Suppressor macrophage (primary cell): Measurements from ENCODE around the gene MAP1LC3B.

ENCODE experiments used
- DNase-seq, 4 experiments: peaks; one replicate each; pipeline ENCODE4 v3.0.0-alpha.2; 2020 to 2022

The MAP1LC3B gene

DNA sequence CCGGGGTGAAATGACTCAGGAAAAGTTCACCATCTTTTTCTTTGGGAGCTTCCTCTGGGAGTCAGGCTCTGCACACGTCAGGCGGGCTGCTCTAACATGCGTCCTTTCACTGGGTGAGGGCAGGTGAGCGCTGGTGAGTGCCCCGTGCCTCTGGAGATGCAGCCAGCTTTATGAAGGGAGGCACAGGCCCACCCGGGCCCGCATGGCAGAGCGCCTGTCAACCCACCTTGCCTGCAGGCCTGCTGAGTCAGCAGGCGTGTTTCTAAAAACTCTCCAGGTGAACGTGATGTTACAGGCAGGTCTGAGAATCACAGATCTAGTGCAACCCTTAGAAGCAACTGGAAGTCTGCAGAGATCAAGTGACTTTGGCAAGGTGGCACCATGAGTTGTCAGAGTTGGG lies 18.4 kb downstream of the MAP1LC3B start:
- DNase-seq: no peak

DNA sequence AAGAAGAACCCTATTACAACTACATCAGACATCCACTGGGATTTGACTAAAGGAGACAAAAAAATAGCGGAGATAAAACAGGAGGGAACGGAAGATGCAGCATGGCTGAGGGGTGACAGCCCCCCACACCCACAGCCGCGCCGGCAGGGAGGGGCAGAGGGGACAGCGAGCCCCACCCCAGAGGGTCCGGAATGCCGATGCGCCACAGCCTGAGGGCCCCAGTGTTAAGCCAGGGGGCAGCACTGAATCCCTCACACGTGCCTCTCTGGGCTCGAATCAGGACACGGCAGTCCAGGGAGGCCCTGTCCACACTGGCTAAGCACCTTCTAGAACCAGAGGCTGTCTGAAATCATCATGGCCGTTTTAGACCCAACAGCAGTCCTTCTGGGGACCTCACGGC lies 18.8 kb downstream of the MAP1LC3B start:
- DNase-seq: no peak

DNA sequence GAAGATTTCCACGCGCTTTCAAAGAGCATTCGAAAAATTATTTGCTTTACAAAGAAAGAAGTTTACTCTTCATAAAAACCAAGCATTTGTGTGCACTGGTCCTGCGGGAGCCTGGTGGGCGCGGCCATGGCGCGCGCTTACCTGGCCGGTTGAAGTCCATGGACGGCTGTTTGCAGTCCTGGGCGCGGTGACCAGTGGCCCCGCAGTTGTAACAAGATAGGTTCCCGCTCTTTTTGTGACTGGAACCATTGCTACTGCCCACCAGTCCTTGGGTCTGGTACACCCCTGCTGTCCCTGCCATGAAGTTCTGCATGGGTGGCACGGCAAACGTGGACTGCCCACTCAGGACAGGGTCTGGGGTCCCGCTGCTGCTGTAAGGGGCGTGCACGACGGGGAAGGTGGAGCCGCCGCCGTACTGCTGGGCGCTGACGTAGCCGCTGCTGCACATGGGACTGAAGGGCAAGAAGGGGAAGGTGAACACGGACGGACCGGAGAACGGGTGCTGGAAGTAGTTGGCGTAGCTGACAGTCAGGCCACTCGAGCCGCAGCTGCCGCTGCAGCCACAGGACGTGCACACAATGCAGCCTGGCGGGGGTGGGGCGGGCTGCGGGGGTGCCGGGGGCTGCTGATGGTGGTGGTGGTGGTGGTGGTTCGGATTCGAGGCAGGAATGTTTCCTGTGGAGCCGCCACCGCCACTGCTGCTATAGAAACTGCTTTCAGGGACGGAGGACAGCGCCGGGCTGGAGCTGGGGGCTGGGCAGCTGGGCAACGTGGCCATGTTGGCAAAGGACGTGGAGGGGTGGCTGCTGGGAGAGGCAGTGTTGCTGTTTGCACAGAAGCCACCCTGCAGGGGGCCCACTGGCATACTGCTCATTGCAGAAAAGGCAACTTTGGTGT lies 19.5 kb downstream of the MAP1LC3B start:
- no peak for DNase-seq

DNA sequence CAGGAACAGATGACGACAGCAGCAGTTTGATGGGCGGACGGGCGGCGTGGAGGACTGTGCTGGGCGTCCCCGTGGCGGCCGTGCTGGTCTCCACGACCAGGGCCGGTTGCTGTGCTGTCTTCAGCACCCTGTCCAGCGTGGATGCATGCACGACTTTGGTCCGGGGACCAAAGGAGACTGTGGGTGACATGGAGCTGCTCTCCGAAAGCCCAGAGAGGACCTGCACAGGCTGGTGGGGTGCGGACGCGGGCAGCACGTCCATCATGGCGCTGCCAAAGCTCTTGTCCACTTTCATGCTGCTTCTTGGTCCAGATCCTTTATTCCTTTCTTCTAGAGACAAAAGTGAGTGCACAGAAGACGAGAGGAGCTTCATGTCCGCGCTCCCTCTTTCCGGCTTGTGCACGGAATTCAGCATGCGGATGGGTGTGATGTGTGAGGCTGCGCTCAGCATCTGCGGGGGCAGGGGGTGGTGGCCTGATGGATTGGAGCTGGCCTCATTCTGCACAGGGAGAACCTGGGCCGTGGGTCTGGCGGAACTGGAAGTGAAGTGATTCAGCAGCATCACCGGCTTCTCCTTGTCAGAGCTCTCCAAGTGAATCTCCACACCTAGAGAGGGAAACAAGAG lies 20.3 kb downstream of the MAP1LC3B start:
- no peak for DNase-seq

DNA sequence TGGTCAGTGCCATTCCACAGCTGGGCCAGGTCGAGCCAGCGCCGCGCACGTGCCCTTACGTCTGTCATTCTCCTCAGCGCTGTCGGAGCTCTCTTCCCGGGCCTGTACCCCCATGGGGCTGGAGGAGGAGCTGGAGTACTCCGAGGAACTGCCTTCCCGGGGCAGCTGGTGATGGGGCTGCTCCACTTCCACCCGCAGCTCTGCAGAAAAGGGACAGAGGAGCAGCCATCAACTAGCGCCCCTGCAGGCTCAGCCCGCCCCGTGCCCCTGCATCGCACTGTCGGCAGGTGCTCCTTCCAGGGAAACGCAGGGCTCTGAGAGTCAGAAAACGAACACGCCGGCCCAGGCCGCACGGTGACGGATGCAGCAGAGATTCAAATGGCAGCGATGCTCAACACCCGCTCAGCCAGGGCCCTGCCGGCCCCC lies 20.9 kb downstream of the MAP1LC3B start:
- DNase-seq: no peak

DNA sequence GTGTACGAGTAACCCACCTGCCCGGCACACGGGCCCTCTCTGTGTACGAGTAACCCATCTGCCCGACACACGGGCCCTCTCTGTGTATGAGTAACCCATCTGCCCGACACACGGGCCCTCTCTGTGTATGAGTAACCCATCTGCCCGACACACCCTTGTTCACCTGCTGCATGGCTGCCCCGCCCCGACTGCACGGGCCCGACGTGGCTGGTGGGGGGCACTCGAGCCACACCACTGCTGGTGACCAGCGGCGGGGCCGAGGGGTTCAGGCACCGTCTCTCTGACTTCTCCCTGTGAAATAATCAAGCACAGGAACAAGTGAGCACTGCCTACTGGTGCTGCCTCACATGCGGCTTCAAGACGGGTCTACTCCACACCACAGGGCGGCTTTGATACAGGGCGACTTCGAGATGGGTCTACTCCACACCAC lies 22.1 kb downstream of the MAP1LC3B start:
- no peak for DNase-seq

DNA sequence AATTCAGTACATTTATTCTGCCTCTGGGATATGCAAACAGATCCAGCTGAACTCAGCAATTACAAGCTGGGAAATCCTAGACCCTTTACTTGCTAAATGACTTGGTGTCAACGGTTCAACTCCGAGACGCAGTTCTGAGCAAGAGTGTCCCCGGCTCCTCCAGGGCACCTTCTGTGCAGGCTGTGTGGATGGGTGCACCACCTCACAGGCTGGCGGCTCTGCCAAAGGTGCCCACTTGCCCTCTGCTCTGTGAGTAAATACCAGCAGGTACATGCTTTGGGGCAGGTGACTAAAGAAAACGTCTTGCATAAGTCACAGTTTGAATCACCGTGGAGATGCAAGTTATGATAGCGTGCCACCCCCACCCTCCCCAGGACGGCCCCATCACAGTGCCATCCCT lies 23.3 kb downstream of the MAP1LC3B start:
- DNase-seq: no peak

DNA sequence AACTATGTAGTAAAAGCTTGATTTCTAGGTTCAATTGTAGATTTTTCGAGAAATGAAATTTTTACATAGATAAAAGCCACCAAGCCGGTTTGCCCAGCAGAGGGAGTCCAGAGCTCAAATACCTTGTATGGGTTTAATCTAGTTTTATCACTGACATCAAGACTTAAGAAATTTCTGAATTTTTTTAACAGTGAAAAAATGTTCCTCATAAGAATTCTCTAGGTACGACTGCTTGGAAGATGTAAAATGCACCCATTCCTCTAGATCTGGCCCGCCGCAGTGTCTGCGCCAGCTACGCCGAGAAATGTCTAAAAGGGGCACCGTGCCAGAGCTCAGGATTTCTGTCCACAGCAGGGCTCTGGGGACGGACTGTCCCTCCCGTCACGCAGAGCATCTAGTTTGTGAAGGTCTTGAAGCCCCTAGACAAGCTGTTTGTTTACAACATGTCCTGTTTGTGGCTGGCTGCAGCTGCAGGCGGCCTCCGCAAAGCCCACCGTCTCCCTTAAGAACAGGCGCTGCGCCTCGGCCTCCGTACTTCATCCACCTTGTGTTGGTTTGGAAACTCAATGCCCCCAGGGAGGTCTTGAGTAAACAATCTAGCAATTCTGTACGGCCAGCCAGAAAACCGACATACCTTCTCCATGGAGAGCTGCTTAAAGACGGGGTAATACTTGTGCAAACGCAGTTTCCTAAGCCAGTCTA lies 24.8 kb downstream of the MAP1LC3B start:
- peak; percentile 53 to 70 (median 60) for DNase-seq

DNA sequence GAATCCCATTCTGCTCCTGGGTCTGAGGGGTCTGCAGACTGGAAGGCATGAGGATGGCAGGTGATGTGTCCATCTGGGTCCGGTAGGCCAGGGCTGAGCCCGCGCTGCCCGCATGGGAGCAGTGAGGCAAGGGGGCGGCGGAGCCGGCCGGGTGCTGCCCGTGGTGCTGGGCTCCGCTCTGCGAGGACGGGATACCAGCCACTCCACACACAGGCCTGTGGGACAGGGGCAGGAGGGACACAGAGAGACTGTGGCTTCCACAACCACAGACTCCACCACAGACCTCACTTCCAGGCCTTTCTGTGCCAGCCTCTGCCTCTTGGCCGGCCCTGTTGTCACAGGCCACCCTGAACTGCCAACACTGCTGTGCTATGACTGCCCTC lies 25.4 kb downstream of the MAP1LC3B start:
- DNase-seq: no peak

DNA sequence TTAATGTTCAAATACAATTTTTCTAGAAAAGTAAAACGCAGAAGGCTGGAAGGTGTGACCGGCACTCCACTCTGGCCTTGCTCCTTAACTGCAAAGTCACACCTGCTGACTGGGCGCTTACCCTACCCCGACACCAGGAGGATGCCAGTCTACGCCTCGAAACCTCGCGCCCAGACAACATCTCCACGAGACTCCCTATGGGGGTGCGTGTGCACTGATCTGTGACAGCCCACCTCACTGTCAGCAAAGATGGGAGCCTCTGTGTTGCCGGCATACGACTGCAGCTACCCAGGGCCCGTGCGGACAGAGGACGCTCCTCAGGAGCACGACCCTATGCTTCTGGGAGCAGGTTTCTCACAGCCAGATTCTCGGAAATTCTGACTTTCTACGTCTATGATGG lies 26.1 kb downstream of the MAP1LC3B start:
- DNase-seq: no peak

DNA sequence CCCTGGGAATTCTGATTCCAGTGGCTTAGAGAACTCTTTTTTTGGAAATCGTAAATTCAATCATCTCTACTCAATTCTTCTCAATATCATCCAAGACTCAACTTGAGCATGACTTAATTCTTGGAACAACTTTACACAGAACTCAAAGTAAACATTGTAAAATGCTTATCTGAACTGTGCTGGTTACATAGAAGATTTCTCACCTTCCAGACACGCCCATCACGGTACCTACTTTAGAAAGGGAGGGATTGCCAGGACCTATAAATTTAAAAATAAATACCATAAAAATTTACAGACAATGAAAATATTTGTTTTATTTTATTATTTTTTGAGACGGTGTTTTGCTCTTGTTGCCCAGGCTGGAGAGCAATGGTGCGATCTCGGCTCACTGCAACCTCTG lies 26.5 kb downstream of the MAP1LC3B start:
- no peak for DNase-seq

DNA sequence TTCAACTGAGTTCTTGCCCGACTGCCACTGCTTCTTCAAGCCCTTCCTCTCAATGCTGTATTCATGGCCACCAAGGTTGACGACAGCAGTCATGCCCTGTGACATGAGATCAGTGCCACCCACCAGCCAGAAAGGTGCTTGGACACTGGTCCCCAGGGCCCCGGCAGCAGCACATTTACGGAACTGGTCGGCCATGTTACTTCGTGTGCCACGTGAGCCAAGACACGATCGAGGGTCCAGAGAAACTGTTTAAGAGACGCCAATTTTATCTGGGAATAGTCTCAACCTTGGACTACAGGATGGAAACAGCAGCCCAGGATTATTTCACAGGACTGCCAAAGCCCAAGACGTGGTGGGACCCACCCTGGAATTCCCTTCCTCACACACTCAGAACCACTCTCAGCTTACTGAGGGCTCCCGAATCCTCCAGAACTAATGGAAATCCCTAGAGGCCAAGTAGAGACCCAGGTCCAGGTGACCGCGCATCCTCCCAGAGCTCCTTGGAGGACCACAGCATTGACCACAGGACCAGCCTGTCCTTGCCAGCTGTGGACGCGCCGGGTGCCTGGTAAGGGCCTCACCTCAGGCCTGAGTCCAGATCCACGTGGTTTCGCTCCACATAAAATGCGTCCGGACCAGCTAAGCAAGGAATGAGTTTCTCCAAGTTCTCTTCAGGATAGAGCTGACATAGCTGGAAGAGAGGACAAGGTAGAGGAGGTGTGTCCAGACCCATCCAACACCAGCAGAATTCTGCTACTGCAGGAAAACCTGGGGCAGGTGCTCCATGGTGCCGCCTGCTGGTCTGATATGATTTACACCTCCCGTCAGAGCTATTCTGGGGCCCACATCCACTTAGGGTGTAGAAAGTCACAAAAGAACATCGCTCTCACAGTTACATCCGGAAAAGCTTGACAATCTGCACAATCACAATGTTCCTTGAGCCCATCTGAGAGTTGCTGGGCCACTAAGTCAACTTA lies 28.2 kb downstream of the MAP1LC3B start:
- no peak for DNase-seq

DNA sequence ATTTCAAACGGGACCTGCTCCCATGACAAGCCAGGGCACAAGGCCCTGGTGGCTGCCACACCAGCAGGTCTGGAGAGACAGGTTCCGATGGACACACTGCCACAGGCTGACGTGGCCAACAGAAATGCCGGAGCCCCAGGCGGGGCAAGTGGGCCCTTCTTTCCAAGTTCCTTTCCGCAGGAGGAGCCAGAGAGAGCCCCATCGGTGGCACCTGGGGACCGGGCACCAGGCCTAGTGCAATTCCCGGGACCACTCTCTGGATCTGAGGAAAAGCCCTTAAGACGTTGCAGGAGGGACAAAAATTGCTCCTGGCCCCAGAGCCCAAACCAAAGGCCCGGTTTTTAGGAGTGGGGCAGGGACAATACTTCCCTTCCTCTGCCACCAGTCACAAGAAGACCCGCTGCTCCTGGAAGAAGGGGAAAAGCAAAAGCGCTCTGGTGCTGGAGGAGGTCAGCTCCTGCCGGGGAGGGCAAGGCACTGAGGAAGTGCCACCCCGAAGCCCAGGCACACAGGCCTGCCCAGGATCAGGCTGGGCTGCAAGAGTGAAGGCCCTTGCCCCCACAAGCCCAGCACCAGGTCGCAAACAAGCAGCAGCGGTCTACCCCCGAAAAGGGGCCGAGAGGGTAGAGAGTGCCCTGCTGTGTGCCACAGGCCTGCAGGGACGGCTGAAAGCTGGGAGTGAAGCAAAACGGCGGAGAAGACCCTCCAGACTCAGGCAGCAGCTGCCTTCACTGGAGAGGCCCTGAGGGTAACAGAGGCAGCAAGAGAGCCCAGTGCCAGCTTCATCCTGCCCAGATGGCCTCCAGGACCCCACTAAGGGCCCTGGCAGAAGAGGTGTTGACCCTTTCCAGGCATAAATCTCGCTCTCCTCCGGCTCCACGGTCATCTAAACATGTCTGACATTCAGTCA lies 29.1 kb downstream of the MAP1LC3B start:
- no peak for DNase-seq

DNA sequence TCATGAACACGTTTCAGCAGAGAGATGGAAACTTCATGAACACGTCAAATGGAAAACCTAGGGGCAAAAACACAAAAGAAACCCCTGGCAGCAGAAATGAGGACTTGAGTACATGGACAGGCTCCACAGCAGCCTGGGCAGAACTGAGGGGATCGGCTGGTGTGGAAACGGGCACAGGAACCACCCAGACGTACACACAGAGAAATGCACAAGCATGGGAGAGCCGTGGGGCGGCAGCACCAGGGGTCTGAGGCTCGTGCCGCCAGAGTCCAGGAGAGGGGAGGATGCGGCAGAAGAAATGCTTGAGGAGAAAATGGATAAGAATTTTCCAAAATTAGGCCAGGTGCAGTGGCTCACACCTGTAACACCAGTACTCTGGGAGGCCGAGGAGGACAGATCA lies 30.0 kb downstream of the MAP1LC3B start:
- DNase-seq: no peak

DNA sequence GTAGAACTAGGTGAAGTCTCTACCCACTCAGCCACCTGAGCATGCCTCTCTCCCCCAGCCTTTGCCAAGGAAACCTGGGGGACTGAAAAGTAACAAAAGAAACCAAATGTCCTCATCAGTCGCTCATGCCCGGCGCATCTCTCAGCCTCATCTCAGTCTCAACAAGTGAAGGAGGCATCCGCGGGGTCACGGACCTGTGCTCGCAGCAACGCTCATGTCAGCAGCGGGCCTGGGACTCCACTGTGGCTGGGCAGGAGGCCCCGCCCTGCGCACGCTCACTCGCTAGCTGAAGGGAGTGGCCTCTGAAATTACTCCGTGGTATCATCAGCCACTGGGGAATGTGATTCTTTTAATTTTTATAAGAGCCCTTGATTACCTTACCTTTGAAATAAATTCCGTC lies 31.3 kb downstream of the MAP1LC3B start:
- no peak for DNase-seq

DNA sequence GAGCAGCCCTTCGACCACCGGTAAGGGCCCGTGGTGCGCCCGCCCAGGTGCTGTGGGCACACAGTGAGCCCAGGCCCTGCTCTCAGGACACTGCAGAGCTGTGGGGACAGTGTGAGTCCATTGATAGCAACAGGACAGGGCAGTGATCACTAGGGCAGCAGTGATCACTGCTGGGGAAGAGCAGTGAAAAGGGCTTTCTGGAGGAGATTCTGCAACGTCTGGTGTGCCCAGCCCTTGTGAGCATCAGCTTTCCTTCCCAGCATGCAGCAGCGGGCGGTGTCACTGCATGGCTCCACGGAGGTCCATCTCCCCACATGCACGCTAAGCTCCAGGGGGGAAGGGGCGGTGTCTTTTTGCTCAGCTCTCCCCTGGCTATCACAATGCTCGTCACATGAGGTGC lies 32.1 kb downstream of the MAP1LC3B start:
- no peak for DNase-seq

DNA sequence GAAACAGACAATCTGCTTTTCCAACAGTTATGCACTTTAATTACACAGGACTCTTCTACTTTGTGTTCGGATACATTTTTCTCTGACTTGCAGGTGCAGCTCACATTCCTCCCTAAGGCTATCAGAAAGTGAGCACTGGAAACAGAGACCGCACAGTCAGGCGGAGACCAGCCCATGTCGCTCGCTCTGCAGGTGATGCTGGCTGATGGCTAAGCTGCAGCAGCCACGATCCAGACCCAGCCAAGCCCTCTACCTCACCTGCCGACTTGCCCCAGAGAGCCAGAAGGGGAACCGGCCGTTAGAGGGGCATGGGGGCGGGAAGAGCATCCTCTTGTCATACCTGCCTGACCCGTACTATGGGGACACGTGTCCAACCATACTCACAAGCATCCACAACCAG lies 33.8 kb downstream of the MAP1LC3B start:
- no peak for DNase-seq

DNA sequence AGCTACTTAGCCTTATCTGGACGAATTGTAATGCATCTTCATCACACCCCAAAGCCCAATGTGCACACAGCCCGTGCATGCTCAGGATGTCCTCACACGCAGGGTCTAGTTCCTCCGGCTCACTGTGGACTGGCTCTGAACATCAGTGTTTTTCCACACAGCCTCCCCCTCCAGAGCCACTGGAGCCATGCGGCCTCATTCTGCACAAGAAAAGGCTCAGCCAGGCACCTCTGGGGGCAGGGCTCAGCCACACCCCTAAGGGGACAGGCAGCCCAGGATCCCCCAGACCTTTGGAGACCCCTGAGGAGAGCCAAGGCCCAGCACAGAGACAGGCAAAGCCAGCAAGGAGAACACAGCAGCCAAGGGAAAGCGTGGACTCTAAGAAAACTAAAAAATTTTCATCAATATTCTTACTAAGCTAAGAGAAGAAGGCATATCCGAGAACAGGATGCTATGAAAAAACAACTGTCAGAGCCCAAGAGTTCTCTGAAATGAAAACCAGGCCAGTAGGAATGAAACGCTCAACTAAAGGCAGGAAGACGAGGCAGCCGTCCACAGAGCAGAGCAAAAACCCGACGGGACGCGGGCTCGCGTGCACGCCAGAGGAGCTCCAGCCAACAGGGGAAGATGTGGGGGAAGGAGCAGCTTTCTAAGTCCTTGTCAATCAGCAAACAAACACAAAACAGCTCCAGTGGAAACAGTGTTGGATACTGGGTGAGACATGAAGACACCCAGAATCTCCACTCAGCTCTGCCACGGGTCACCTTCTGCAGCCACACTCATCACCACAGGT lies 34.5 kb downstream of the MAP1LC3B start:
- DNase-seq: no peak

DNA sequence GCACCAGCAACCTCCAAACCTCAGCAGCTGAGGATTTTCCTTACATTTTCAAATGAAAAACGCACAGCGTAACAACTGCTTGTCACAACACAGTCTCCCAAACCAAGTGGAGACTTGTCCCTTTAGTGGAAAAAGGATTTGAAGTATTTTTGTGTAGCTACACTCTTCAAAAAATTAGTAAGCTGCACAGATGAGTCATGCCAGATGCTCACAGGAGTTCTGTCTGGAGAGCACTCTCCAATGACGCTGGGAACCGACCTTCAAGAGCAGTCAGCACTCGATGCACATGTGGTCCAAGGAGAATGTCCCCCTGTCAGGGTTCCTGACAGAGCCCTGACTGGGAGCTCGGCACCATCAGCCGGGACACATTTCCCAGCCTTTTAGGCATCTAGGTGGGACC lies 39.8 kb downstream of the MAP1LC3B start:
- no peak for DNase-seq

DNA sequence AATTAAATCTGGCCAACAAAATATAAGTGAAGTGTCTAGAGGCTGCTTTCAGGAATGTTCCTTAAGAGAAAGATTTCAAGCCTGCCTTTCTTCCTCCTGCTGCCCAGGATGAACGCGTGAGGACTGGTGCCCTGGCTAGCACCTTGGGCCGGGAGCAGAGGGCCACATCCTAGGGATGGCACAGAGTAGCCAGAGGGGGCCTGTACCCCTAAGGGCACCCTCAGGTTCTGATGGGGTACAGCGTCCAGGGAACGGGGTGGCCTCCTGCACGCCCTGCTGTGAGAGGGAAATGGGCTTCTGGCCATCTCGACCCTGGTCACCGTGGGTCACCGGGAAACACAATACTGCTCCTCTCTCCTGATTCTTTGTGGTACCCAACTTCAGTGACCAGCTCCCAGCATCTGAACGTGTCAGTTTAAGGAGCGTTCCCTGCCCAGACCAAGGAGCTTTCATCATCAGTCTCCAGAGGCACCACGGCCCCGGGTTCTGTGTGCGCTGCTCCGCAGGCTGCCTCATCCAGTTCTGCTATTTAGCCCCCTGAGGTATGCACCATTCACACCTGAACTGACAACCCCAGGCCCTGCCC lies 40.3 kb downstream of the MAP1LC3B start:
- no peak for DNase-seq
